H1 (cell line): ENCODE data around the gene SHTN1. TPM values are rescaled to one million over a fixed set of nuclear protein-coding genes. Genes with fewer than 3 reads are reported as not detected.

Experiments
- CTCF ChIA-PET: fragments of 300-600 bp; sonication (Branson Sonifier 250); formaldehyde crosslinking; loops from one replicate; lab custom pipeline; 2021; ENCODE audit not compliant: partially characterized antibody; lab: Charles Lee
- POLR2A ChIA-PET: fragments of 300-600 bp; sonication (Branson Sonifier 250); formaldehyde crosslinking; loops from one replicate; lab custom pipeline; 2021; ENCODE audit warnings: inconsistent platforms; ENCODE audit not compliant: partially characterized antibody; lab: Charles Lee
- DNase-seq, 2 experiments: peaks; one replicate each; pipeline versions ENCODE4 v3.0.0 to v3.0.0-alpha.2; 2010 to 2022; ENCODE audit warnings: low spot score in 2 of 2, low read depth in 1 of 2, mixed read lengths in 1 of 2
- FAIRE-seq: peaks from 2 replicates; lab custom pipeline; 2011; peaks lifted over from hg19 to GRCh38; lab: Jason Lieb, UNC
- H2AFZ ChIP-seq: 2 replicates; pipeline ENCODE4 v1.8.1; 2012; ENCODE audit warnings: low read length, inconsistent platforms
- H2AK5ac ChIP-seq: 2 replicates; pipeline ENCODE4 v1.6.1; 2013; ENCODE audit warnings: low read depth, low read length
- H2BK120ac ChIP-seq: replicated peaks from 2 replicates; pipeline ENCODE3; 2013; ENCODE audit warnings: low read depth, low read length, inconsistent platforms
- H2BK12ac ChIP-seq: 2 replicates; pipeline ENCODE4 v1.6.1; 2013; ENCODE audit warnings: low read depth, low read length
- H2BK15ac ChIP-seq: 2 replicates; pipeline ENCODE4 v1.6.1; 2013; ENCODE audit warnings: low read length
- H2BK20ac ChIP-seq: 2 replicates; pipeline ENCODE4 v1.6.1; 2013; ENCODE audit warnings: low read length
- H2BK5ac ChIP-seq: 2 replicates; pipeline ENCODE4 v1.6.1; 2013; ENCODE audit warnings: low read depth, low read length
- H3K14ac ChIP-seq: 2 replicates; pipeline ENCODE4 v1.6.1; 2013; ENCODE audit warnings: inconsistent platforms; ENCODE audit not compliant: insufficient read length
- H3K18ac ChIP-seq: 2 replicates; pipeline ENCODE4 v1.6.1; 2013; ENCODE audit warnings: low read length; ENCODE audit errors: extremely low read depth
- H3K23ac ChIP-seq: 2 replicates; pipeline ENCODE4 v1.6.1; 2013; ENCODE audit warnings: inconsistent platforms; ENCODE audit not compliant: insufficient read length
- H3K23me2 ChIP-seq: 2 replicates; pipeline ENCODE4 v1.6.1; 2013; ENCODE audit warnings: low read depth, low read length
- H3K27ac ChIP-seq: 2 replicates; pipeline ENCODE4 v1.6.1; 2011; ENCODE audit warnings: low read depth, low read length, inconsistent platforms
- H3K27me3 ChIP-seq, 4 experiments: replicated peaks in 1 of 4; 1 replicate in 1 of 4; 2 replicates in 3 of 4; pipeline versions ENCODE4 v1.6.1 to v1.8.1; 2011 to 2013; ENCODE audit warnings: low read length in 3 of 4, mild to moderate bottlenecking in 3 of 4, inconsistent platforms in 2 of 4, mixed read lengths in 2 of 4, moderate library complexity in 1 of 4; ENCODE audit not compliant: control insufficient read depth in 3 of 4, insufficient read depth in 3 of 4; ENCODE audit errors: extremely low read depth in 1 of 4
- H3K36me3 ChIP-seq, 4 experiments: 2 replicates each; pipeline versions ENCODE4 v1.6.1 to v1.8.1; 2011 to 2013; ENCODE audit warnings: mild to moderate bottlenecking in 4 of 4, low read length in 3 of 4, moderate library complexity in 2 of 4, control low read depth in 1 of 4, inconsistent platforms in 1 of 4; ENCODE audit not compliant: insufficient read depth in 4 of 4, control insufficient read depth in 2 of 4
- H3K4ac ChIP-seq: replicated peaks from 2 replicates; pipeline ENCODE3; 2013; ENCODE audit warnings: low read length, low read depth, mixed read lengths, inconsistent platforms; ENCODE audit not compliant: insufficient read length
- H3K4me1 ChIP-seq, 4 experiments: replicated peaks in 1 of 4; 1 replicate in 1 of 4; 2 replicates in 3 of 4; pipeline versions ENCODE4 v1.6.1 to v1.8.1; 2011 to 2013; ENCODE audit warnings: low read length in 3 of 4, inconsistent platforms in 2 of 4, mixed read lengths in 1 of 4; ENCODE audit not compliant: insufficient read depth in 4 of 4, control insufficient read depth in 3 of 4
- H3K4me2 ChIP-seq, 2 experiments: 2 replicates each; pipeline versions ENCODE4 v1.6.1 to v1.8.1; 2011 to 2013; ENCODE audit warnings: low read depth in 2 of 2, low read length in 2 of 2, control low read depth in 1 of 2, inconsistent platforms in 1 of 2, mild to moderate bottlenecking in 1 of 2; ENCODE audit not compliant: insufficient read depth in 1 of 2
- H3K4me3 ChIP-seq, 4 experiments: fragments of 200-600, 300-600 bp in 1 of 4; sonication (generic), shearing (Covaris generic), sonication (Bioruptor Twin) in 1 of 4; 2 replicates each; pipeline versions ENCODE4 v1.5.1 to v1.8.1; 2011 to 2016; ENCODE audit warnings: low read length in 4 of 4, low read depth in 3 of 4, control low read depth in 2 of 4, inconsistent platforms in 2 of 4, mild to moderate bottlenecking in 2 of 4, mixed read lengths in 1 of 4, moderate library complexity in 1 of 4; ENCODE audit not compliant: insufficient read depth in 2 of 4; ENCODE audit errors: extremely low read depth in 1 of 4
- H3K56ac ChIP-seq: replicated peaks from 2 replicates; pipeline ENCODE3; 2013; ENCODE audit warnings: low read depth, mild to moderate bottlenecking, mixed read lengths, low read length, inconsistent platforms; ENCODE audit not compliant: insufficient read length
- H3K79me1 ChIP-seq: 2 replicates; pipeline ENCODE4 v1.6.1; 2013; ENCODE audit warnings: low read depth, low read length, control low read depth
- H3K79me2 ChIP-seq, 2 experiments: 2 replicates each; pipeline versions ENCODE4 v1.6.1 to v1.8.1; 2012 to 2013; ENCODE audit warnings: low read length in 2 of 2, mild to moderate bottlenecking in 2 of 2, inconsistent platforms in 1 of 2; ENCODE audit not compliant: insufficient read depth in 2 of 2, control insufficient read depth in 1 of 2
- H3K9ac ChIP-seq, 4 experiments: replicated peaks in 1 of 4; 1 replicate in 1 of 4; 2 replicates in 3 of 4; pipeline versions ENCODE4 v1.6.1 to v1.8.1; 2011 to 2013; ENCODE audit warnings: low read depth in 3 of 4, low read length in 3 of 4, control low read depth in 2 of 4, mild to moderate bottlenecking in 2 of 4, moderate library complexity in 2 of 4, inconsistent platforms in 1 of 4; ENCODE audit errors: extremely low read depth in 1 of 4
- H3K9me3 ChIP-seq, 2 experiments: 2 replicates each; pipeline versions ENCODE4 v1.6.1 to v1.8.1; 2012 to 2013; ENCODE audit warnings: mild to moderate bottlenecking in 2 of 2, moderate library complexity in 2 of 2, control low read depth in 1 of 2, inconsistent platforms in 1 of 2, low read depth in 1 of 2, low read length in 1 of 2, mixed read lengths in 1 of 2; ENCODE audit not compliant: insufficient read depth in 2 of 2
- H4K20me1 ChIP-seq, 2 experiments: replicated peaks in 1 of 2; 2 replicates each; pipeline versions ENCODE3 to v1.8.1; 2011 to 2013; ENCODE audit warnings: inconsistent platforms in 2 of 2, low read length in 2 of 2, mild to moderate bottlenecking in 1 of 2; ENCODE audit not compliant: insufficient read depth in 2 of 2, control insufficient read depth in 1 of 2
- H4K5ac ChIP-seq: 2 replicates; pipeline ENCODE4 v1.6.1; 2013; ENCODE audit warnings: low read length, low read depth, mixed read lengths, inconsistent platforms; ENCODE audit not compliant: insufficient read length
- H4K8ac ChIP-seq: 2 replicates; pipeline ENCODE4 v1.8.0; 2013; ENCODE audit warnings: mild to moderate bottlenecking, moderate library complexity, low read length, inconsistent platforms; ENCODE audit not compliant: insufficient read depth; ENCODE audit errors: extremely low read depth
- H4K91ac ChIP-seq: replicated peaks from 2 replicates; pipeline ENCODE3; 2013; ENCODE audit warnings: low read length, mixed read lengths, inconsistent platforms; ENCODE audit not compliant: insufficient read length
- BACH1 ChIP-seq: IDR thresholded peaks from 2 replicates; pipeline ENCODE4 v1.6.1; 2012; ENCODE audit warnings: low read length, improper control_type of control experiment
- EP300 ChIP-seq, 2 experiments: IDR thresholded peaks; 1 replicate in 1 of 2; 2 replicates in 1 of 2; pipeline ENCODE4 v1.6.1; 2011 to 2012; ENCODE audit warnings: low read depth in 2 of 2, low read length in 2 of 2, mild to moderate bottlenecking in 2 of 2, borderline replicate concordance in 1 of 2, inconsistent platforms in 1 of 2, moderate library complexity in 1 of 2
- JUN ChIP-seq: IDR thresholded peaks from 2 replicates; pipeline ENCODE4 v1.6.1; 2011; ENCODE audit warnings: low read depth, mild to moderate bottlenecking, improper control_type of control experiment, low read length
- KDM5A ChIP-seq: fragments of 200-600 bp; IDR thresholded peaks from 2 replicates; pipeline ENCODE4 v1.7.1; 2012; ENCODE audit warnings: mild to moderate bottlenecking, low read length, inconsistent platforms, mixed read lengths
- RBBP5 ChIP-seq: IDR thresholded peaks from 2 replicates; pipeline ENCODE4 v1.7.1; 2012; ENCODE audit warnings: low read depth, mild to moderate bottlenecking, inconsistent platforms, low read length, moderate library complexity, borderline replicate concordance
- SUZ12 ChIP-seq: fragments of 200-600 bp; sonication (generic); IDR thresholded peaks from 2 replicates; pipeline ENCODE4 v1.6.1; 2012; ENCODE audit warnings: mild to moderate bottlenecking, inconsistent platforms, low read length, moderate library complexity, mixed read lengths
- USF2 ChIP-seq: IDR thresholded peaks from 2 replicates; pipeline ENCODE4 v1.6.1; 2011; ENCODE audit warnings: low read length, improper control_type of control experiment
- WGBS, 2 experiments: shearing (Covaris generic) in 1 of 2; methylation state at CpG; one replicate each; pipeline versions ENCODE4 v1.1.6 to v1.1.7; 2013 to 2015; ENCODE audit warnings: low lambda C conversion rate in 2 of 2, mixed read lengths in 2 of 2, inconsistent platforms in 1 of 2, low coverage in 1 of 2, missing lambda C conversion rate in 1 of 2; ENCODE audit not compliant: insufficient replicate concordance in 2 of 2, insufficient coverage in 1 of 2, insufficient read length in 1 of 2; ENCODE audit errors: extremely low coverage in 1 of 2, missing lambda C conversion rate in 1 of 2; 5-methylcytosine and 5-hydroxymethylcytosine counted together
- long read RNA-seq, 2 experiments: library from RNA in 1 of 2; library from capped mRNA in 1 of 2; stranded (forward); transcript quantifications; one replicate each; pipeline ENCODE4 v2.0.0, GENCODE V29; 2021; ENCODE audit warnings: inconsistent platforms in 1 of 2
- polyA minus RNA-seq, 3 experiments: library from RNA; depleted of rRNA, polyadenylated mRNA; stranded (reverse); fragments of >200 nt; gene quantifications; 1 replicate in 2 of 3; 2 replicates in 1 of 3; pipeline ENCODE4 v1.2.3, GENCODE V29; 2011
- polyA plus RNA-seq, 7 experiments: library from polyadenylated mRNA; depleted of rRNA in 3 of 7; stranded (reverse) in 5 of 7; unstranded in 2 of 7; fragments of >200 nt in 5 of 7; fragments of 200-250 nt in 2 of 7; gene quantifications; 1 replicate in 5 of 7; 2 replicates in 1 of 7; 4 replicates in 1 of 7; pipeline versions ENCODE4 v1.2.1 to v1.2.3, GENCODE V29; 2011 to 2013; ENCODE audit warnings: missing spikeins in 2 of 7, mixed read lengths in 2 of 7
- total RNA-seq: library from RNA; stranded (reverse); fragmentation: NEBNext Ultra II Directional; extraction: Animal tissue kit (Norgen Biotek cat#: 25700); gene quantifications from 2 replicates; pipeline ENCODE4 v1.2.1, GENCODE V29; 2021

The SHTN1 gene
- total RNA-seq (12.7 and 13.9 TPM in 2 replicates), polyA plus RNA-seq (2011; rRNA removed) (1.7 and 3.3 TPM in 2 replicates), polyA minus RNA-seq (2011; rRNA and poly(A)+ RNA removed) (2.3 and 4.8 TPM in 2 replicates)
- 4.5 TPM for polyA plus RNA-seq (2011; cell fraction: cytosol; rRNA removed)
- 3.7 TPM for polyA plus RNA-seq (2011; cell fraction: nucleus; rRNA removed)
- polyA plus RNA-seq (2012, experiment 1 of 2): 7.9 to 11.9 TPM (median 8.9 TPM) in 4 replicates
- polyA plus RNA-seq (2012, experiment 2 of 2): 0.94 TPM
- 13.9 TPM for polyA plus RNA-seq (2013, experiment 1 of 2)
- 14.4 TPM for polyA plus RNA-seq (2013, experiment 2 of 2)
- polyA minus RNA-seq (2011; cell fraction: cytosol; rRNA and poly(A)+ RNA removed): 6.6 TPM
- polyA minus RNA-seq (2011; cell fraction: nucleus; rRNA and poly(A)+ RNA removed): 10.2 TPM
- long read RNA-seq, experiment 1, full-length matches to known transcripts: 1 of 8 reads
- long read RNA-seq, experiment 1, partial matches to known transcripts: 6 of 8 reads
- long read RNA-seq, experiment 1, other reads (novel, unspliced or antisense): 1 of 8 reads
- long read RNA-seq, experiment 2, full-length matches to known transcripts: 5 of 9 reads
- long read RNA-seq, experiment 2, partial matches to known transcripts: 0 of 9 reads
- long read RNA-seq, experiment 2, other reads (novel, unspliced or antisense): 4 of 9 reads

GRCh38 chr10:117005026-117005526 lies at the start of gene SHTN1:
TSS of gene SHTN1 (minus strand) at chr10:117005187. CDS start at chr10:117005079, 108 bp downstream.
- Histone ChIP-seq H4K20me1 (no peaks in the 10 kb centered on the region), H3K4me3 (peak within 1 kb of the TSS; percentile 68 to 95 (median 86)), H3K9ac (peak within 1 kb of the TSS; percentile 55 to 78 (median 68)), H3K79me1 (no peaks in the 10 kb centered on the region), H4K8ac (peak within 1 kb of the TSS; percentile 82), H3K14ac (no peak within 1 kb of the TSS), H3K23ac (peak within 1 kb of the TSS; percentile 28), H2BK20ac (no peak within 1 kb of the TSS), H2BK120ac (no peak within 1 kb of the TSS), H3K4ac (peak within 1 kb of the TSS; percentile 14), H3K4me1 (peaks cover 0 to 11% (median 4%) of the 10 kb centered on the region in 4 experiments; a peak in 6 of 7 replicates), H3K56ac (peak within 1 kb of the TSS; percentile 16), H3K4me2 (peak within 1 kb of the TSS; percentile 75 to 91), H2AFZ (peak within 1 kb of the TSS; percentile 82), H2AK5ac (no peak within 1 kb of the TSS), H4K91ac (peak within 1 kb of the TSS; percentile 36), H3K27me3 (peaks cover 0 to 10% (median 4%) of the 10 kb centered on the region in 4 experiments; a peak in 2 of 7 replicates), H2BK12ac (no peak within 1 kb of the TSS; the same call in 1 of the 2 replicates), H4K5ac (peak within 1 kb of the TSS; percentile 60), H3K27ac (no peak within 1 kb of the TSS), H3K36me3 (no peaks in the 10 kb centered on the region; a peak in 1 of 8 replicates), H3K9me3 (no peaks in the 10 kb centered on the region), H3K79me2 (0 out of 4 replicates have a peak, but pooled peaks cover 0 to under 1% of the 10 kb centered on the region in 2 experiments), H3K18ac (peak within 1 kb of the TSS; percentile 91), H3K23me2 (peaks cover 10% of the 10 kb centered on the region; the same call in 1 of the 2 replicates), H2BK15ac (0 out of 2 replicates have a peak within 1 kb of the TSS, but pooled peaks have one; percentile 72), H2BK5ac (no peak within 1 kb of the TSS)
- CTCF ChIA-PET: interaction anchor here (0.5 to 2.4 kb wide), 13 partner anchors 8 to 388 kb away, joined by 3 to 15 read pairs (median 3); no protein-coding TSS in a partner anchor
- peak; percentile 31 to 78 for DNase-seq
- POLR2A ChIA-PET: interaction anchor here (0.8 to 1.9 kb wide), 5 partner anchors 9 to 165 kb away, joined by 3 to 6 read pairs (median 3); no protein-coding TSS in a partner anchor
- 3% methylated on average over 28 of the region's 46 CpGs; no CpG with 5 or more reads in 1 of the 2 experiments for WGBS, 2 experiments
- no peak for FAIRE-seq
- TF ChIP-seq JUN (0 out of 2 replicates have a peak, but pooled peaks have one; percentile 12), BACH1 (0 out of 2 replicates have a peak, but pooled peaks have one; percentile 19), KDM5A (no peak), SUZ12 (0 out of 2 replicates have a peak, but pooled peaks have one; percentile 40), EP300 (IDR thresholded peaks at IDR 0.05; ENCODE audit: borderline replicate concordance in 1 of 2, low read depth in 2 of 2, low read length in 2 of 2) (no peak), RBBP5 (0 out of 2 replicates have a peak, but pooled peaks have one; percentile 33), USF2 (no peak)
